DOHH2 (cell line): ENCODE results near the gene GALNTL6.

Experiments used
- H3F3A ChIP-seq: fragments of 200-600 bp; sonication (generic), shearing (Covaris generic); 2 replicates; pipeline ENCODE4 v1.6.0; 2016; ENCODE audit warnings: antibody characterized with exemption, mild to moderate bottlenecking; ENCODE audit not compliant: control insufficient read depth, insufficient read depth
- H3K27ac ChIP-seq: fragments of 200-600 bp; sonication (generic); 2 replicates; pipeline ENCODE4 v1.5.1; 2014; ENCODE audit warnings: low read depth, mild to moderate bottlenecking, low read length, moderate library complexity
- H3K27me3 ChIP-seq: fragments of 200-600 bp; sonication (generic); 2 replicates; pipeline ENCODE4 v1.6.1; 2014; ENCODE audit warnings: mild to moderate bottlenecking, low read length, mixed read lengths; ENCODE audit not compliant: control insufficient read depth
- H3K36me3 ChIP-seq: fragments of 200-600 bp; sonication (generic); 2 replicates; pipeline ENCODE4 v1.6.1; 2014; ENCODE audit warnings: mild to moderate bottlenecking, low read length, moderate library complexity, mixed read lengths; ENCODE audit not compliant: control insufficient read depth
- H3K4me1 ChIP-seq: fragments of 200-600 bp; sonication (generic); 2 replicates; pipeline ENCODE4 v1.6.1; 2014; ENCODE audit warnings: mild to moderate bottlenecking, low read length, mixed read lengths; ENCODE audit not compliant: control insufficient read depth
- H3K4me2 ChIP-seq: fragments of 200-600 bp; sonication (generic); 2 replicates; pipeline ENCODE4 v1.6.0; 2014; ENCODE audit warnings: mild to moderate bottlenecking, low read length, moderate library complexity
- H3K4me3 ChIP-seq: fragments of 200-600 bp; sonication (generic); 2 replicates; pipeline ENCODE4 v1.5.1; 2014; ENCODE audit warnings: mild to moderate bottlenecking, low read length, mixed read lengths
- H3K79me2 ChIP-seq: fragments of 200-600 bp; sonication (generic); 2 replicates; pipeline ENCODE4 v1.6.1; 2014; ENCODE audit warnings: mild to moderate bottlenecking, low read length, mixed read lengths; ENCODE audit not compliant: control insufficient read depth
- H3K9me2 ChIP-seq: fragments of 200-600 bp; sonication (generic); replicated peaks from 2 replicates; pipeline ENCODE4 v1.6.1; 2014; ENCODE audit warnings: mild to moderate bottlenecking, low read length, mixed read lengths; ENCODE audit not compliant: control insufficient read depth
- H3K9me3 ChIP-seq: fragments of 200-600 bp; sonication (generic); 2 replicates; pipeline ENCODE4 v1.6.1; 2014; ENCODE audit warnings: antibody characterized with exemption, low read length, mixed read lengths; ENCODE audit not compliant: control insufficient read depth, insufficient read depth
- H4K20me1 ChIP-seq: fragments of 200-600 bp; sonication (generic); 2 replicates; pipeline ENCODE4 v1.6.0; 2014; ENCODE audit warnings: low read depth, mild to moderate bottlenecking, antibody characterized with exemption, low read length, moderate library complexity; ENCODE audit not compliant: control insufficient read depth, insufficient read depth
- EZH2phosphoT487 ChIP-seq: fragments of 200-600 bp; sonication (generic); IDR thresholded peaks from 2 replicates; pipeline ENCODE4 v1.6.1; 2017; ENCODE audit warnings: borderline replicate concordance, mild to moderate bottlenecking, antibody characterized with exemption, low read length, moderate library complexity, mixed read lengths
- TF ChIP-seq, protein P1 (sequence below): fragments of 200-600 bp; sonication (generic); IDR thresholded peaks from one replicate; pipeline ENCODE4 v1.5.1; 2014; ENCODE audit warnings: antibody characterized with exemption, mild to moderate bottlenecking, low read depth, low read length; ENCODE audit not compliant: poor library complexity, severe bottlenecking

GALNTL6 gene

DNA sequence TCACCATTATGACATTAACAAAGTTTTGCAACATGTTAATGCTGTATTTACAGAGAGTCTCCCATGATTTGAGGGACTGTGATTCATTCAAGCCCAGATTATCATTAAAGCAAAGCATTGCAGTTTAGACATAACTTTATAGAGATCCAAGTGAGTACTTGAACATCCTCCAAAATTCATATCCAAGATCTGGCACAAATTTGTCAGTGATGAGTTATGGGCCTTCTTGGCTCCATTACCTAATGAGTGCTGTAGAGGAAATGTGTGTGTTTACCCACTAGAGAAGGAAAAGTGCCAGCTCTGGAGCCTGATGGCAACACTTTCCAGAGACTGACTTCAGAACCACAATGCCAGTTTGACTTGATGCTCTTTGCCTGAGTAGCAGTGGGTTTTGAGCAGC lies 432.3 kb downstream of the GALNTL6 start:
- TF ChIP-seq EZH2phosphoT487 = no peak
- TF ChIP-seq, protein P1, sequence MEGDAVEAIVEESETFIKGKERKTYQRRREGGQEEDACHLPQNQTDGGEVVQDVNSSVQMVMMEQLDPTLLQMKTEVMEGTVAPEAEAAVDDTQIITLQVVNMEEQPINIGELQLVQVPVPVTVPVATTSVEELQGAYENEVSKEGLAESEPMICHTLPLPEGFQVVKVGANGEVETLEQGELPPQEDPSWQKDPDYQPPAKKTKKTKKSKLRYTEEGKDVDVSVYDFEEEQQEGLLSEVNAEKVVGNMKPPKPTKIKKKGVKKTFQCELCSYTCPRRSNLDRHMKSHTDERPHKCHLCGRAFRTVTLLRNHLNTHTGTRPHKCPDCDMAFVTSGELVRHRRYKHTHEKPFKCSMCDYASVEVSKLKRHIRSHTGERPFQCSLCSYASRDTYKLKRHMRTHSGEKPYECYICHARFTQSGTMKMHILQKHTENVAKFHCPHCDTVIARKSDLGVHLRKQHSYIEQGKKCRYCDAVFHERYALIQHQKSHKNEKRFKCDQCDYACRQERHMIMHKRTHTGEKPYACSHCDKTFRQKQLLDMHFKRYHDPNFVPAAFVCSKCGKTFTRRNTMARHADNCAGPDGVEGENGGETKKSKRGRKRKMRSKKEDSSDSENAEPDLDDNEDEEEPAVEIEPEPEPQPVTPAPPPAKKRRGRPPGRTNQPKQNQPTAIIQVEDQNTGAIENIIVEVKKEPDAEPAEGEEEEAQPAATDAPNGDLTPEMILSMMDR = no peak

DNA sequence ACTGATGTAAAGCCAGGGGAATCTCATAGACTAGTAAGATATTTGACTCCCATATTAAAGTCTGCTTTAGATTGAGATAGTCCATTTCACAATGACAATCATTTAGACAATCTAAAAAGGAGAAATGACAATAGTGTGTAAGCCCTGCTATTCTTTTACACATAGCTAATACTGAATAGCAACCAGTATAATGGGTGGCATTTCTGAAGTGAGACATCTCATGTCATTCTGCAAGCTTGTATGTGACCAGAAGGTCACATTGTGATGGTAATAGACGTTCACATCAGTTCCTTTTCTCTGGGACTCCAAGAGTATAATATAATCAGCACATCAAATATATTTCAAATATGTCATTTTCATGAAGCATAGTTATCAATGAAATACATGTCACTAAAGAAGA lies 440.2 kb downstream of the GALNTL6 start:
- H3F3A ChIP-seq = no peaks in the 10 kb centered on the region
- H3K36me3 ChIP-seq = no peaks in the 10 kb centered on the region
- no peaks in the 10 kb centered on the region for H3K4me1 ChIP-seq
- no peaks in the 10 kb centered on the region for H3K27me3 ChIP-seq
- no peaks in the 10 kb centered on the region for H4K20me1 ChIP-seq
- H3K27ac ChIP-seq = no peak overlapping the region
- TF ChIP-seq, protein P1 = no peak
- TF ChIP-seq EZH2phosphoT487 = no peak
- H3K9me2 ChIP-seq = no peaks in the 10 kb centered on the region
- H3K4me2 ChIP-seq = no peak overlapping the region
- H3K4me3 ChIP-seq = no peak overlapping the region
- H3K9me3 ChIP-seq = no peaks in the 10 kb centered on the region
- no peaks in the 10 kb centered on the region for H3K79me2 ChIP-seq

More for the DNA sequence above, 432.3 kb downstream of the GALNTL6 start:
- Histone ChIP-seq H3K4me1 (no peaks in the 10 kb centered on the region), H3K36me3 (no peaks in the 10 kb centered on the region), H3K79me2 (no peaks in the 10 kb centered on the region), H3K4me3 (no peak overlapping the region), H3K27me3 (no peaks in the 10 kb centered on the region), H3K27ac (no peak overlapping the region), H3K9me2 (no peaks in the 10 kb centered on the region), H3K9me3 (no peaks in the 10 kb centered on the region), H3F3A (no peaks in the 10 kb centered on the region), H4K20me1 (no peaks in the 10 kb centered on the region), H3K4me2 (no peak overlapping the region)

DNA sequence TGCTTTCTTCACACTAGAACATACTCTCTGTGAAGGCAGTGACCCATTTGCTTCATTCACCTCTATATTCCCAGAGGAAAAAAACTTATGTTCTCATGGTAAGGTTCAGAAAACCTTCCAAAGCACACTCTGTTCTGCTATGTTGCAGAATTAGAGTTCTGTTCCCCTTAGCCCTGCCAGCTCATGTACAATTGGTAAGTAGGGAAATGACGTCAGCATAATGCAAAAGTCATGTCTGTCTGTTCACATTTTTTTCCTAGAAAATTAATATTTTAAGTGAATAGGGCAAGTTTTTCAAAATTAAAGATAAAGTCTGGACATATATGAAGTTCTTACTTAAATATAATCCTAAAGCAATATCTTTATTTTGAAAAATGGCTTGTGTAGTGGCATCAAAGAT lies 443.6 kb downstream of the GALNTL6 start:
- Histone ChIP-seq H3K36me3 (no peaks in the 10 kb centered on the region), H3K9me2 (no peaks in the 10 kb centered on the region), H3K4me2 (no peak overlapping the region), H3K4me3 (no peak overlapping the region), H3F3A (no peaks in the 10 kb centered on the region), H3K27me3 (no peaks in the 10 kb centered on the region), H3K9me3 (no peaks in the 10 kb centered on the region), H3K79me2 (no peaks in the 10 kb centered on the region), H3K4me1 (no peaks in the 10 kb centered on the region), H4K20me1 (no peaks in the 10 kb centered on the region), H3K27ac (no peak overlapping the region)
- no peak for TF ChIP-seq EZH2phosphoT487
- TF ChIP-seq, protein P1 = no peak

DNA sequence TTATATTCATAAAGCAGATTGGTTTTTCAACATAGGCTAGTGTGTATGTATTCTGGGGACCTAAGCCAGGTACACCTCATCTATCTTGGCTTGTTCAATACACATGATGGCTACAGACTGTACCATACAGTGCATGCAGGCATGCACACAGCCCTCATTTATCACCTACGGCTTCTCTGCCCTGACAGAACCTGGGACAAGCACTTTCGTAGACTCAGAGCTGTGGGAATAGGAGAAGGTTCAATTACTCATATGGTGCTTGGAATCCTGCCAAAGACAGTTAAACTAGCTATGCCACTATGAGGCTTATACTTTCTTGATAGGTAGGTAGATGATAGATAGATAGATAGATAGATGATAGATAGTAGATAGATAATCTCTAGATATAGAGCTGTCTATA lies 457.2 kb downstream of the GALNTL6 start:
- no peaks in the 10 kb centered on the region for H3K36me3 ChIP-seq
- no peaks in the 10 kb centered on the region for H3F3A ChIP-seq
- no peaks in the 10 kb centered on the region for H4K20me1 ChIP-seq
- H3K4me1 ChIP-seq = no peaks in the 10 kb centered on the region
- no peaks in the 10 kb centered on the region for H3K79me2 ChIP-seq
- no peak overlapping the region for H3K4me3 ChIP-seq
- no peaks in the 10 kb centered on the region; the same call in 1 of the 2 replicates for H3K9me2 ChIP-seq
- H3K27ac ChIP-seq = no peak overlapping the region
- TF ChIP-seq, protein P1 = no peak
- TF ChIP-seq EZH2phosphoT487 = no peak
- no peaks in the 10 kb centered on the region for H3K27me3 ChIP-seq
- H3K9me3 ChIP-seq = no peaks in the 10 kb centered on the region
- H3K4me2 ChIP-seq = no peak overlapping the region
